ENCODE results near the gene BCL7A.

GRCh38 chr12:122022393-122023338 lies 982 bp downstream of the BCL7A start:
- TF ChIP-seq EZH2 (IDR thresholded peaks at IDR 0.05; ENCODE audit: borderline replicate concordance, control insufficient read depth, low read depth, low read length) (no peak), EP300 (IDR thresholded peaks at IDR 0.05; ENCODE audit: borderline replicate concordance in 1 of 2, control insufficient read depth in 1 of 2, low read depth in 2 of 2, low read length in 2 of 2) (no peak), NR2F1 (conservative IDR thresholded peaks at IDR 0.05) (no peak), RAD21 (IDR thresholded peaks at IDR 0.05; ENCODE audit: insufficient read depth, low read depth, low read length) (no peak), ZNF217 (IDR thresholded peaks at IDR 0.05) (no peak), MEF2A (IDR thresholded peaks at IDR 0.05; ENCODE audit: insufficient read depth, low read depth, low read length) (no peak), CEBPB (IDR thresholded peaks at IDR 0.05; ENCODE audit: borderline replicate concordance in 1 of 2, low read depth in 2 of 2, low read length in 2 of 2) (no peak), YY1 (IDR thresholded peaks at IDR 0.05; ENCODE audit: low read depth, low read length) (no peak), ZNF592 (IDR thresholded peaks at IDR 0.05) (no peak)
- TF ChIP-seq, protein P1, sequence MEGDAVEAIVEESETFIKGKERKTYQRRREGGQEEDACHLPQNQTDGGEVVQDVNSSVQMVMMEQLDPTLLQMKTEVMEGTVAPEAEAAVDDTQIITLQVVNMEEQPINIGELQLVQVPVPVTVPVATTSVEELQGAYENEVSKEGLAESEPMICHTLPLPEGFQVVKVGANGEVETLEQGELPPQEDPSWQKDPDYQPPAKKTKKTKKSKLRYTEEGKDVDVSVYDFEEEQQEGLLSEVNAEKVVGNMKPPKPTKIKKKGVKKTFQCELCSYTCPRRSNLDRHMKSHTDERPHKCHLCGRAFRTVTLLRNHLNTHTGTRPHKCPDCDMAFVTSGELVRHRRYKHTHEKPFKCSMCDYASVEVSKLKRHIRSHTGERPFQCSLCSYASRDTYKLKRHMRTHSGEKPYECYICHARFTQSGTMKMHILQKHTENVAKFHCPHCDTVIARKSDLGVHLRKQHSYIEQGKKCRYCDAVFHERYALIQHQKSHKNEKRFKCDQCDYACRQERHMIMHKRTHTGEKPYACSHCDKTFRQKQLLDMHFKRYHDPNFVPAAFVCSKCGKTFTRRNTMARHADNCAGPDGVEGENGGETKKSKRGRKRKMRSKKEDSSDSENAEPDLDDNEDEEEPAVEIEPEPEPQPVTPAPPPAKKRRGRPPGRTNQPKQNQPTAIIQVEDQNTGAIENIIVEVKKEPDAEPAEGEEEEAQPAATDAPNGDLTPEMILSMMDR (IDR thresholded peaks at IDR 0.05 in 2 of 3, conservative IDR thresholded peaks at IDR 0.05 in 1 of 3; ENCODE audit: control insufficient read depth in 2 of 3, extremely low read depth in 1 of 3, insufficient read depth in 1 of 3, low read depth in 3 of 3, low read length in 3 of 3) = no peak

Measured in GM12878 (cell line).